ENCODE data around the gene ACTL9.

Gene ACTL9

DNA sequence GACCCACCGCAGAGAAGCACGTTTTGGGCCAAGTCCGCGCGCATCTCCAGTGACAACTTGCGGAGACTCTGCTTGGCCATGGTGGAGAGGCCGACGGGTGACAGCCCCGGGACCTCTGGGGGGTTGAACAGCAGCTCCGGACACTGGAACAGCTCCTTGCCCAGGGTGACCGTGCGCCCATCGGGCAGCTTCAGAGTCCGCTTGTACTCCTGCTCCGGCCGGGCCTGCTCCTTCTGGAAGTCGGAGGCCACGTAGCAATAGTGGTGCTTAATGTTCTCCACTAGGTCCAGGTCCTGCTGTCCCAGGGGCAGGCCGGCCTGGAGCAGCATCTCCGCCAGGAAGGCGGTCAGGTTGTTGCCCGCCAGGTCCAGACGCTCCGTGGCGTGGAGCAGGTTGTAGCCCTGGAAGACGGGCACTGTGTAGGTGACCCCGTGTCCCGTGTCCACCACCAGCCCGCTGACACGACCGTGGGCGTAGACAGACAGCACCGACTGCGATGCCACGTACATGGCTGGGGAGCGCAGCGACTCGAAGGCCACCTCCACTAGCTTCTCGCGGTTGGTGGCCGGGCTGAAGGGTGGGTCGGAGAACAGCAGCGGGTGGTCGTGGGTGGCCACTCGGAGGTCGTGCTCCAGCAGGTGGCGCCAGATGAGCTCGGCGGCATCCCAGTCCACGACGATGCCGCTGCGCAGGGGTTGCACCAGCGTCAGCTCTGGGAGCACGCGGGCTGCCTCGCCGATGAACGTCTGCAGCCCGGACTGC, 743 bp downstream of the ACTL9 start:
- TF ChIP-seq, protein P1, sequence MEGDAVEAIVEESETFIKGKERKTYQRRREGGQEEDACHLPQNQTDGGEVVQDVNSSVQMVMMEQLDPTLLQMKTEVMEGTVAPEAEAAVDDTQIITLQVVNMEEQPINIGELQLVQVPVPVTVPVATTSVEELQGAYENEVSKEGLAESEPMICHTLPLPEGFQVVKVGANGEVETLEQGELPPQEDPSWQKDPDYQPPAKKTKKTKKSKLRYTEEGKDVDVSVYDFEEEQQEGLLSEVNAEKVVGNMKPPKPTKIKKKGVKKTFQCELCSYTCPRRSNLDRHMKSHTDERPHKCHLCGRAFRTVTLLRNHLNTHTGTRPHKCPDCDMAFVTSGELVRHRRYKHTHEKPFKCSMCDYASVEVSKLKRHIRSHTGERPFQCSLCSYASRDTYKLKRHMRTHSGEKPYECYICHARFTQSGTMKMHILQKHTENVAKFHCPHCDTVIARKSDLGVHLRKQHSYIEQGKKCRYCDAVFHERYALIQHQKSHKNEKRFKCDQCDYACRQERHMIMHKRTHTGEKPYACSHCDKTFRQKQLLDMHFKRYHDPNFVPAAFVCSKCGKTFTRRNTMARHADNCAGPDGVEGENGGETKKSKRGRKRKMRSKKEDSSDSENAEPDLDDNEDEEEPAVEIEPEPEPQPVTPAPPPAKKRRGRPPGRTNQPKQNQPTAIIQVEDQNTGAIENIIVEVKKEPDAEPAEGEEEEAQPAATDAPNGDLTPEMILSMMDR (IDR thresholded peaks at IDR 0.05; ENCODE audit: control insufficient read depth, extremely low read depth, insufficient read depth): 0 out of 2 replicates have a peak, but pooled peaks have one; percentile 16
- no peak overlapping the region for H3K4me3 ChIP-seq (ENCODE audit: low read depth, low read length)
- DNase-seq (ENCODE audit: low read depth): no peak

DNA sequence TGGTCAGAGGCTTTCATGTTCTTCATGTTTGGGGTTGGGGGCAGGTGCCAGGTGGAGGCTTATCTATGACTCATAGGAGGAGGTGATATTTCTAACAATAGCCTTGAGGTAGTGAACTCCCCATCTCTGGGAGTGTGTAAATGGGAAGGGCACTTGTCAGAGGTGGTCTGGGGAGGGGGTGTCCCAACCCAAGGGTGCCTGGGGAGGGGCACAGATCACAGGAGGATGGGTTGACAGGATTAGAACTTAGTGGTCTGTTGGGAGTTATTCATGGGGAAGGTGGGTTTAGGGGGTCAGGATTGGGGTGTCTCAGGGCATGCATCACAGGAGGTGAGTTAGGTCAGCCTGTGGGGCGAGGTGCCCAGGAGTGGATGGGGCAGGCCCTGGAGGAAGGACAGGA, 1.6 kb downstream of the ACTL9 start:
- no peak for DNase-seq (ENCODE audit: low read depth)
- TF ChIP-seq, protein P1 (IDR thresholded peaks at IDR 0.05; ENCODE audit: control insufficient read depth, extremely low read depth, insufficient read depth): no peak
- no peak overlapping the region for H3K4me3 ChIP-seq (ENCODE audit: low read depth, low read length)

DNA sequence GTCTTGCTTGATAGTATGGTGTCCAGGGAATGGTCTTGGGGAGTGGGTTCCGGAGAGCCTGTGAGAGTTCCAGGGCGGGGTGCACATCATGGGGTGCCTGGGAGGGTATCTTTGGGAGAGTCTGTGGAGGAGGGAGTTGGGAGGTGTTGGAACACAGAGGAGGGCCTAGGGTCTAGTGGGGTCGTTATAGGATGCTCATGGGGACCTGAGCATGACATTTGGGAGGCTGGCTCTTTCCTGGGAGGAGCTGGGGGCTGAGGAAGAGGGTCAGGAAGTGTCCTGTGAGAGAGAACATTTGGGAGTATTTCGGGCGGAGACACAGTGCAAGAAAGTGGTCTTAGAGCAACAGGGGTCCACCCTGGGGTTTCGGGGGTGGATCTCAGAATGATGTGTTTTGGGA, 2.7 kb downstream of the ACTL9 start:
- no peak overlapping the region for H3K4me3 ChIP-seq (ENCODE audit: low read depth, low read length)
- TF ChIP-seq, protein P1 (IDR thresholded peaks at IDR 0.05; ENCODE audit: control insufficient read depth, extremely low read depth, insufficient read depth): no peak
- no peak for DNase-seq (ENCODE audit: low read depth)

DNA sequence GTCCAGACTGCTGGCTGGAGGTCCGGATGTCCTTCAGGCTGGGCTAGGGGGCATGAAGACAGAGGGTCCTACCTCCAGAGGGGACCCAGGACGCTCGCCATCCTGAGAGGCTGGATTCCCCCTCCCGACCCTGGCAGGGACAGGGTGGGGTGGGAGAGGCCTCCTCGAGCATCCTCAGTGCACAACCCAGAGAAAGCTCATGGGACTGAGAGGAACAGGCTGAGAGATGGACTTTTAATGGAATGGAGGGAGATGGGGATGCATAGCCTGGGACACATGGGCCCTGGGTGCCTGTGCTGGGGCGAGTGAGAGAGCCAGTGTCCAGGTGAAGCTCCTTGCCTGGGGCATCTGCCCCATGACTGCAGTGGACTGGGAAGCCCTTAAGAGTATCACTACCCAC, 3.1 kb downstream of the ACTL9 start:
- no peak for DNase-seq (ENCODE audit: low read depth)
- TF ChIP-seq, protein P1 (IDR thresholded peaks at IDR 0.05; ENCODE audit: control insufficient read depth, extremely low read depth, insufficient read depth): no peak
- H3K4me3 ChIP-seq (ENCODE audit: low read depth, low read length): no peak overlapping the region

DNA sequence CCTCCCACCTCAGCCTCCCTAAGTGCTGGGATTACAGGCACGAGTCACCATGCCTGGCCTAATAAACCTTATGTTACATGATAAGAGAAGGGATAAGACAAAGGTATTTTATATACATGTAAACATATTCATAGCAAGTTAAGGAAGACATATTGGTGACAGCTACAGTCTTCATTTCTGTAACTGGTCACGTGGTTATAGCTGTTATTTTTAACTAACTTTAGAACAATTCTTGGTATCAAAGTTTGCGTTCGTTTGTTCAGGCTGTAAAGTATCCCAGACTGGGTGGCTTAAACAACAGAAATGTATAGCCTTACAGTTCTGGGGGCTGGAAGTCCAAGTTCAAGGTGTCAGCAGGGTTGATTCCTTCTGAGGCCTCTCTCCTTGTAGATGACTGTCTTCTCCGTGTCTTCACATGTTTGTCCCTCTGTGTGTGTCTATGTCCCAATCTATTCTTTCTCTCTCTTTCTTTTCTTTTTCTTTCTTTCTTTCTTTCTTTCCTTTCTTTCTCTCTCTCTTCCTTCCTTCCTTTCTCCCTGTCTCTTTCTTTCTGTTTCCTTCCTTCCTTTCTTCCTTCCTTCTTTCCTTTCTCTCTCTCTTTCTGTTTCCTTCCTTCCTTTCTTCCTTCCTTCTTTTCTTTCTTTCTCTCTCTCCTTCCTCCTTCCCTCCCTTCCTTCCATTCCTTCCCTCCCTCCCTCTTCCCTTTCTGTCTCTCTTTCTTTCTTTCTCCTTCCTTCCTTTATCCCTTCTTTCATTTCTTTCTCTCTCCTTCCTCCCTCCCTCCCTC, 7.6 kb downstream of the ACTL9 start:
- TF ChIP-seq, protein P1 (IDR thresholded peaks at IDR 0.05; ENCODE audit: control insufficient read depth, extremely low read depth, insufficient read depth): no peak
- H3K4me3 ChIP-seq (ENCODE audit: low read depth, low read length): no peak overlapping the region
- no peak for DNase-seq (ENCODE audit: low read depth)

DNA sequence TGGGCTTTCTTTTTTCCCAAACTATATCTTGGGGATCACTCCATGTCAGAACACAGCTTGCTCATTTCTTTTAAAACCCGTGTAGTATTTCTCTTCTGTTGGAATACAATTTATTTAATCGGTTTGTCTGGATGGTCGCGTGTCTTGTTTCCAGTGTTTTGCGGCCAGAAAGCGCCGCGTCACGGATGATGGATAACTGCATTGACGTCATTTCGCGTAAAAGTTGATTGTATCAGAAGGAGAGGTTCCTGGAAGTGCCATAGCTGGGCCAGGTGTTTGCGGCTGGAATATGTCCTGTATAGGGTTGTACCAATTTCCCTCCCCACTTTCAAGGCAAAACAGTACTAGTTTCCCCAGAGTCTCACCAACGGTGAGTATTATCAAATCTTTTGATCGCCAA, 9.7 kb downstream of the ACTL9 start:
- DNase-seq (ENCODE audit: low read depth): no peak
- TF ChIP-seq, protein P1 (IDR thresholded peaks at IDR 0.05; ENCODE audit: control insufficient read depth, extremely low read depth, insufficient read depth): no peak
- H3K4me3 ChIP-seq (ENCODE audit: low read depth, low read length): no peak overlapping the region
